HTERT RPE-1 (cell line): ENCODE measurements around the gene ROR2.
"Not testable (repeated sequence)": the region's sequence is repeated elsewhere in the genome, so short reads cannot be mapped to it uniquely, and the experiment has no call there.

Experiments
- in situ Hi-C: fragments of 300-500 bp; cut with MboI; formaldehyde crosslinking; loops from 4 replicates; pipeline ENCODE4 v1.14.3; 2020; ENCODE audit warnings: low sequenced_read_pairs

ROR2 gene

DNA sequence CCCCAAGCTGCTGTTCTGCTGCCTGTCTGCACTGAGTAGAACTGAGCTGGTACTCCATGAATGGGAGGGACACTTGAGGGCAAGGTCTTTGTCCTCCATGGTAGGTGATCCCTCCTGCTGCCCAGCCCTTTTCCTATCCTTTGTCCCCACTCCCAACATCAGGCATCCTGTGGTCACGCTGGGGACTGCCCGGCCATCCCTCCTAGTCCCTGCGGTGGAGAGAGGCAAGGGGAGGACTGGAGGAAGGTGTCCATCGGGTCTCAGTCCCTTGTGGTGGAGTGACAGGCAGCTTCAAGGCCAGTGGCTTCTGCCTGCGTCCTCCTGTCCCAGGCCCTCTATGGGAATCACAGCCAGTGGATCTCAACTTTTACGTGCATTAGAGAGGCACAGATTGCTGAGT, 25.9 kb downstream of the ROR2 start:
- in situ Hi-C loops, result no loop called here

DNA sequence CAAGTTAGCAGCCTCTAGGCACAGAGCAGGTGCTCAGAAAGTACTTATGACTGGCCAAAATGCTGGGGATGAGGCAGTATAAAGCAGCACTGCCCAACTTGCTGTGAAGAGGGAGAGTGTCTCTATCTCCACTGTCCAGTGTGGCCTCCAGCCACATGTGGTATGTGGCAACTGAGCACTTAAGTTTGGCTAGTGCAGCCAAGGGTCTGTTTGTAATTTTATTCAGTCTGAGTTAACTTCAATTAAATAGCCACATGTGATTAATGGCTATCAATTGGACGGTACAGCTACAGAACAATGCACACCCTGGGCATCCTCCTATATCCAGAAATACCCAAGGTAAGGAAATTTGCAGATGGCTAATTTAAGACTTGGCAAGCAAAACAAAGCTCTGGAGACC, 26.9 kb downstream of the ROR2 start:
- in situ Hi-C loops, result no loop called here

DNA sequence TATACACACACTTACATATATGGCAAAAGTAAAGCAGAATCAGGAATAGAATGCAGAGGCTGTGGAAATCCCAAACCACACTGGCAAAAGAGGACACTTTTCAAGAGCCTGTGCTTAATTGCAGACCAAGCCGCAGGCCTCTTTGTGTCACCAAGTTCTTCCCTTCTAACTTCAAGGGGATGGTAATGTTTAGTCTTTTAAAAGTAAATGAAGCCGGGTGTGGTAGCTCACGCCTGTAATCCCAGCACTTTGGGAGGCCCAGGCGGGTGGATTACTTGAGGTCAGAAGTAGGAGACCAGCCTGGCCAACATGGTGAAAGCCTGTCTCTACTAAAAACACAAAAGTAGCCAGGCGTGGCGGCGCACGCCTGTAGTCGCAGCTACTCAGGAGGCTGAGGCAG, 28.7 kb downstream of the ROR2 start:
- in situ Hi-C loops, result no loop called here

DNA sequence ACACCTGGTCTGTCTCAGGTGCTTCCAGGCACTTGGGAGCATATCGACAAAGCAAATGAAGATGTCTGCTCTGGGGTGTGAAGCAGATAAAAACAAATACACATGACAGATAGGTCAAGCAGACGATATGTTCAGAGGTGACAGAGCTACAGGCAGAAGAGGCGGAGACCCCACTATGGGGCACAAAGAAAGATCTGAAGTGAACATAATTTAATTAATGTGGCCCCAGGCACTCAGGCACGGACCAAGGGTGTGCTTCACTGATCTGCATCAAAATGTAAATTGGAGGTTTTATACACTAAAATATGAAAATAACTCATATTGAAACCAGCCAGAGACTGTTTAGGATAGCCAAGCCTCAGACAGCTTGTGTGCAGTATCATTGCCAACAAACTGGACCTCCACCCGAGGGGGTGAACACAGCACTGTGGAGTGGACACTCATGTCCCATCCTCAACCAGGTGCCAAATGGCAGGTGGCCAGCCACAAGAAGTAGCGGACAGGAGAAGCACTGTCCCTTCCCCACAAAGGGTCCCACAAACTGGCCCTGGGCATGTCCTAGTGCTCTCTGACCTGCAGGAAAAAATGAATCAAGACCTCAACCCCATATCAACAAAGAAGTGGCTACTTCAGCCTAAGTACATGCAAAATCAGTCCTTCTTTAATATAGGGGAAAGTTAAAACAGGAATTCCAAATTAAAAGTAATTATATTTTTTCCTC, 29.2 kb downstream of the ROR2 start:
- in situ Hi-C loops, result no loop called here

DNA sequence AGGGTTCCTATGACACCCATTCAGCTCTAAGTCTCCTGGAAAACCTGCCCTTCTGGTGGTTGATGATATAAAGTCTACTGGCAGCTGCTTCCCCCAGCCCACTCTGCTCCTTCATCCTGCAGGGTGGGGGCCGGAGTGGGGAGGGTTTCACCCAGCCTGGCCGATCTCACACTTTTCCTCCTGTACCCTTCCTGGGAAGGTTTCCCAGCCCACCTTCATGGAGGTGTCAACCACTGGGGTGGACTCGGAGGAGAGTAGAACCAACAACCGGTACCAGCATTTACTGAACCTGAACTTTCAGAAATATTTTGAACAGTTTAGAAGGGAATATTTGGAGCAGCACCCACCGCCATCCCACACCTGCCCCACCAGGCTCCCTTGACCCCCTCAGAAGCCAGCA, 30.4 kb downstream of the ROR2 start:
- in situ Hi-C loops, result no loop called here

DNA sequence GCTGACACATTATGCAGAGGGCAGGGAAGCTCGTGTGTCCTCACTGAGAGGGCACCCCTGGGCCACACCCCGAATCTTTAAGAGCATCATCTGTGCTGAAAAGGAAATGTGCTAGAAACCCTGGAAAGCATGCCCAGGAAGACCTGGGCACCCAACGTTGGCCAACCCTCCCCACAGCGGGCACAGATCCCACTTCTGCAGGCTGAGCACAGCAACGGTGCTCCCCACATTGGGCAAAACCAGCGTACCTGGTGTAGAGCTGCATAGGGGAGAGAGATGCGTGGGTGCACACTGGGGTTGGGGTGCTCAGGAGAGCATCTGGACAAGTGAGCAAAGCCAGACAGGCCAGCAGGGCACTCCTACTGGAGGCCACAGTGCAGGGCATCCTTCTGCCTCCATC, 32.6 kb downstream of the ROR2 start:
- in situ Hi-C loops, result no loop called here

DNA sequence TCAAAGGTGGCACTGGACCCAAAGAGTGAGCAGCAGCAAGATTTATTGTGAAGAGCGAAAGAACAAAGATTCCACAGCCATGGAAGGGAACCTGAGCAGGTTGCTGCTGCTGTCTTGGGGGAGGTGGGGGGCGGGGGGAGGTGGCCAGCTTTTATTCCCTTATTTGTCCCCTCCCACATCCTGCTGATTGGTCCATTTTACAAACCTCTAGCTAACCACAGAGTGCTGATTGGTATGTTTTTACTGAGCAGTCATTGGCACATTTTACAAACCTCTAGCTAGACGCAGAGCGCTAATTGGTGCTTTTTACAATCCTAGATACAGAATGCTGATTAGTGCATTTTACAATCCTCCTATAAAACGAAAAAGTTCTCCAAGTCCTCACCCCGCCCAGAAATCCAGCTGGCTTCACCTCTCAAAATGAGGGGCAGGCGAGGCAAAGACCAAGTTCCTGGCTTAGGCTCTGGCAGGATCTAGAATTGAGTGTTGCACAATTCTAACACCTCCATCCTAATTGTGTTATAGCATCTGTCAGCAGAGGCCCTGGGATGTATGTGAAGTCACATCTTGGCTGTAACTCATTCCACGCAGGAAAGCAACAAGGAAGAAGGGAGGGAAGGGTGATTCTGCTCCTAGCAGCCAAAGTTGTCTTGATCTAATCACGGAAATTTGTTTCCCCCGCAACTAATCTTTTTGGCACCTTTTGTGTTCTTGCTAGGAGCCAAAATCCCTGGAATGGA, 34.3 kb downstream of the ROR2 start:
- in situ Hi-C loops, result no loop called here

DNA sequence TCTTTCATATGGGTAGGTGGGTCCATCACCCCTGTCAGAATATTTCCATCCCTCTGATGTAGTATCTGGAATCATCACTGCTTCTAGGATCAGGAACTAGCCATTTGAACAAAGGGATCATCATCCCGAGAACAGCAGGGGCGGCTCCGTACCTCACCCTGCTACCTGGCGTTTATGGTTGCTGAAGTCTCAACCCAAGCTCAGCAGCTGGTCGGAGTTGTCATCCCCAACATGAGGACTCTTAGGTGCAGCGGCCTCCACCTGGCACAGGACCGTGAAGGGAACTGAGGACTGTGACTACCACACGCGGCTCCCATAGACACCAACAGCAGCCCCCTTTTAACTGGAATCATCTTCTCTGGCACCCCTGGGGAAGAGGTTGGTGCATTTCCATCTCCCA, 35.1 kb downstream of the ROR2 start:
- in situ Hi-C loops, result no loop called here

DNA sequence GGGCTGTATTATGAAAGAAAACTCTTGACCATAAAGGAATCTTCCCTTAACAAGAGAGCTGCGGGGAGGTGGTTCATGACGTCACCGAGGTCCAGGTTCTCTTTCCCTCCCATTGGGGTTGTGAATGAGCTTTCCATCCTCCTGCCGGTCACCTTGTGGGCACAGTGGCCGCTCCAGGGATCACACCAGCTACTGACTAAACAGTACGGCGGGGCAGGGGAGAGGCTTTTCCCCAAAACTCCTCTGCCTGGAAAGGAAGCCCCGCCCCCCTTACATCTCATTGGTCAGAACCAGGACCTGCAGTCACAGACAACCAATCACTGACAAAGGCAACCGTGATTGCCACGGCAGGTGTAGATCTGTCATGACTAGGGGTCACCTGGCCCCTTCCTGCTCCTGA, 35.6 kb downstream of the ROR2 start:
- in situ Hi-C loops, result no loop called here

DNA sequence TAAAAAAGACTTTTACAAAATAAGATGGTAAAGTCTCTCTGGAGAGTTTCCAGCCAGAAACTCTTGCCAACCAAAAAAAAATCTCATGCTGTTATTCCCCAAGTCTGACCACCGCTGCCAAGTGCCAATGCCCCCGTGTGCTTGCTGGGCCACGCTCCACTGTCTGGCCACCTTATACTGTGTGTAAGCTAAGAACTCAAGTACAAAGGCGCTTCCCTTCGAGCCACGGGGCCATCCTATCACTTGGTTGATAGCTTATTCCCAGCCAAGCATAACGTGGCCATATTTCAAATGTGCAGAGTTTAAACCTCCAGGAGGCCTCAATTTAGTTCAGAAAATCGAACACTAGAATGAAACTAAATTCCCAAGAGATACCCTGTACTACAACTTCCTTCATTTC, 36.0 kb downstream of the ROR2 start:
- in situ Hi-C loops, result no loop called here

DNA sequence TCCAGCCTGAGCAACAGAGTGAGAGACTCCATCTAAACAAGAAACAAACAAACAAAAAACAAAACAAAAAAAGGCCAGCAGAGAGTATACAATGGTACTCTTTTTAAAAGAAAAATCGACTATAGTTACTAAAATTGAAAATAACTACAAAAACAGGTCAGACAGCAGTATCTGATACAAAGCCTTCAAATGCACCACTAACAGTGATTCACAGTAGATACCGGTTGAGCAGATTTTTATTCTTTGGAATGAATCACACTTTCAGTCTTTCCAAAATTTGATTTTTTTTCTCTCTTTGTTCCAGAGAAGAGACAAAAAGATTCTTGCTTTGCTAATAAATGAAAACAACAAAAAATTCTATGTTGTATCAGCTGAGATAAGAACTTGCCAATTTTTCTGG, 36.9 kb downstream of the ROR2 start:
- in situ Hi-C loops, result no loop called here

DNA sequence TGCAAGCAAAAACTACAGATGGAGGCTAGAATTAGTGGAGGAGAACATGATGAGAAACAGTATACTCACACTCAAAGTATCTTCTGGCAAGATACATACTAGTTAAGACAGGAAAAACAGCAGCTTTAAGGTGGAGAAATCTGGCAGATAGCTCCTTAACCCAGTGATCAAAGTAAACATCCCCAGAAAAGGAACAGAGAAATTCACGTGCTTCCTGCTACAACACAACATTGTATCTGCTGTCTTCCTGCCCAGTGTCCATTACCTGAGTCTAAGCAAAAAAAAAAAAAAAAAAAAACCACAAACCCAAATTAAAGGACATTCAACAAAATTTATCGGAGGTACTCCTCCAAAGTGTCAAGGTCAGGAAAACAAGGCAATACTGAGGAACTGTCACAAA, 38.4 kb downstream of the ROR2 start:
- in situ Hi-C loops, result no loop called here

DNA sequence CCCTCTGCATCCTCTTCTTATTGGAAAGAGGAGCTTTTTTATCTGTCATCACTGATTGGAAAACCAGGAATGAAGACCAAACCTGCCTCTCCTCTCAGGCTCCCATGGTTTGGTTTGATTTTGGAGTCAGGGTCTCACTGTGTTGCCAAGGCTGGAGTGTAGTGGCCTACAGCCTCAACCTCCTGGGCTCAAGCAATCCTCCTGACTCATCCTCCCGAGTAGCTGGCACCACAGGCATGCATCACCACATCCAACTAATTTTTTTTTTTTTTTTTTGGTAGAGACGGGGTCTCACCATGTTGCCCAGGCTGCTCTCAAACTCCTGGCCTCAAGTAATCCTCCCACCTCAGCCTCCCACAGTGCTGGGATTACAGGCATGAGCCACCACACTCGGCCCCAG, 40.8 kb downstream of the ROR2 start:
- in situ Hi-C loops, result not testable (repeated sequence)

DNA sequence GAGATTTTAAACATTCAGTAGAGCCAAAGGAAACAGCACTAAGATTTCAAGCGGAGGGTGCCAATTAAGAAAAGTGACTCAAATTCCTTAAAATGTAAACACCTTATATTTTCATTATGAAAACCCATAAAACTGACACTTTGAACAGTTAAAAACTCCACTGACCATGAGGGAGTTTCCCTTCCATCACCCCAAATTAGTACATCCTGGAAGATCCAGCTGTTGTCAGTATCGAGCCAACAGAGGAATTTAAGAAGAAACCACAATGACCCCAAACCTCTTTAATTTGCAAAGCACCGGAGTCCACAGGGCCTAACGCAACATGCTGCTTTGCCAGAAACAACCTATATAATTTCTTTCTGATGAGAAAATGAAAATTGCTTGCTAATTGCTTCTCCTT, 41.3 kb downstream of the ROR2 start:
- in situ Hi-C loops, result no loop called here

DNA sequence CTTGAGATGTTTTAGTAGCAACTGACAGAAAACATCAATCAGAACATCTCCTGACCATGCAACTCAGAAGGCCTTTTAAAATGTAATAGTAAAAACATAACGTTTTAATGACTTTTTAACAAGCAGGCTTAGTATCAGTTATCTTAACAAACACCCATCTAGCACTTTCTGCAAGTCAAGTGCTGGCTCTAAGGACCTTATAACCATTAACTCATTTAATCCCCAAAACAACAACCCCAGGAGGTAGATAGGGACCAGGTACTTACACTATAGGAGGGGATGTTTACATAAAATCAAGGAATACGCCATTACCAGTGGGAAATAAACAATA, 41.8 kb downstream of the ROR2 start:
- in situ Hi-C loops, result no loop called here

DNA sequence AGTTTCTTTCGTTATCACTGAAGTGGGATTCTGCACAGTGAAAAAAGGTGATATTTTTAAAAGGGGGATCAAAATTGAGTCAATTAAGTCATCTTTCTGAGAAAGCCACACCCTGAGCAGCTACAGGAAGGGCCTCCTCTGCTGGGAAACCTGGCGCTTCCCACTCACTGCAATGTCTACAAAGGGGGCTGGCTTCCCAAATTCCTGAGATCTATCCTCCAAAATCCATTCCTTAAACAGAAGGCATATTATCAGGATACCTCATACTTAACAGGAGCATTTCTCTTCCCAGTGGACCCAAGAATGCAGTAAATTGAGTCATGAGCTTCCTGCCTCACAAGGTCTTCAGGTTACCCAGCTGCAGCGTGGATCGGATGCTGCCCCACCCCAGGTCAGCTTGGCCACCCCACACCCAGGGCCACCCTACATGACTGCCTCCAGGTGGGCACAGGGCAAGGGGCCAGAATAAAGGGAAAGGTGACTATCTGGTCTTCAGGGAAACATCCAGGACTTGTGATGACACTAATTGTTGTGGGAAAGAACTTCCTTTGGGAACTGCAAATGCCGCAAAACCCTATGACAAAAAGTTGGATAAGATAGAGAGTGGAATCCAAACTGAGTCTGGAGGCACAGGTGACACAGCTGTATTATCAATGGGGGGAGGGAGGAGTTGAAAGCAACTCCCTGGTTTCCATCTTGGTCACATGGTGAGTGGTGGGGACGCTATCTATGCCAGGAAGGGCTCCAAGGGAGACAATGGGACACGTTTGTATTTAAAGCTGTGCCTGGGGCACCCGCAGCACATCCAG, 42.3 kb downstream of the ROR2 start:
- in situ Hi-C loops, result no loop called here

DNA sequence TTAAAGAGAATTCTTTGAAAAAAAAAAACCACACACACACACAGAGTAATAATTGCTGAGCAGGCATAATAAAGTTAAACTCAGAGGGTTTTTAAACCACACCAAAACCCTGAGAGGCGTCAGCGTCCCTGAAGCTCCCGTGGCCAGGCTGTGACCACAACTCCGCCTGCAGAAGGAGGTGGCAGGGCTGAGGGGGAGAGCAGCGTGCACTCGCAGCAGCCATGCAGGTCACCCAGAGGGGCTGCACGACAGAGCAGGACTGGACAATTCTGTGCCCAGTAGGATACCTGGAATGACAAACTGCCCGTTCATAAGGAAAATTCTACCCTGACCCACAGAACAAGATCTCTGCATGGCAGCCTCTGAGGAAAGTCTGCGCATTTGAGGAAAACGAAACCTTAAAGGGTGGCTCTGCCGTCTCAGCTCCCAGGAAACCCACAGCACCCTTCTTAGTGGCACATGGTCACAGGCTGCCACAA, 44.0 kb downstream of the ROR2 start:
- in situ Hi-C loops, result no loop called here

DNA sequence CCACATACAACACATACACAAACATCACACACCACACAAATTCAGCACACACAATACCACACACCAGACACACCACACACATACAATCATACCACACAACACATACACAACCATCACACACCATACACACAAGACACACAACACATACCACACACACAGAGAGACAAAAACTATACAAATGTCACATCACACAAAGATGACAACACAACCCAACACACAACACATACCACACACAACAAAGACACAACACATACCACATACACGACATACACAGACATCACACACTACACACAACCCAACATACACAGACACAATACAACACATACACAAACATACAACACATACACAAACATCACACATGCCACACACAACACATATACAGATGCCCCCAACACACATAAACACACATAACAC, 44.8 kb downstream of the ROR2 start:
- in situ Hi-C loops, result no loop called here

DNA sequence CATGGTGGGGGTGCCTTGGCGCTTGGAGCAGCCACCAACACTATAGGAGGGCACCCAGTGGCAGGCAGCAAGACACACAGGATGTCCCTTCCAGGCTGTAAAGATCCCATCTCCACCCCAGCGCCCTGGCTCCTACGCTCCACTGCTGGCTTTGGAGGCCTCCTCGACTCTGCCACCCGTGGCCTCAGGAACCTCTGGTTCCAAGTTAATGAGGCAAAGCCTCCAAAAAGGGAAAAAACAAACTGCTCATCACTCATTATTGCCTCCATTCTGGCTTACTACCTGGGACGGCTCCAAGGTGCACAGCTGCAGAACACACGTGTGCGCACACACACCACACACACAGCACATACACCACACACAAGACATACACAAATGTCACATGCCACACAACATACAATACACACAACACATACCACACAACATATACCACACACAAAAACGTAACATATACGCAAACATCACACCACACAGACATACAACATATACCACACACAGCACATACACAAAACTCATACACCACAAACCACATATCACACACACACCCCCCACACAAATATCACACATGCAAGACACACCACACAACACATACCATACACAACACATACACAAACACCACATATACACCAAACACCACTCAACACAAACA, 45.3 kb downstream of the ROR2 start:
- in situ Hi-C loops, result no loop called here

DNA sequence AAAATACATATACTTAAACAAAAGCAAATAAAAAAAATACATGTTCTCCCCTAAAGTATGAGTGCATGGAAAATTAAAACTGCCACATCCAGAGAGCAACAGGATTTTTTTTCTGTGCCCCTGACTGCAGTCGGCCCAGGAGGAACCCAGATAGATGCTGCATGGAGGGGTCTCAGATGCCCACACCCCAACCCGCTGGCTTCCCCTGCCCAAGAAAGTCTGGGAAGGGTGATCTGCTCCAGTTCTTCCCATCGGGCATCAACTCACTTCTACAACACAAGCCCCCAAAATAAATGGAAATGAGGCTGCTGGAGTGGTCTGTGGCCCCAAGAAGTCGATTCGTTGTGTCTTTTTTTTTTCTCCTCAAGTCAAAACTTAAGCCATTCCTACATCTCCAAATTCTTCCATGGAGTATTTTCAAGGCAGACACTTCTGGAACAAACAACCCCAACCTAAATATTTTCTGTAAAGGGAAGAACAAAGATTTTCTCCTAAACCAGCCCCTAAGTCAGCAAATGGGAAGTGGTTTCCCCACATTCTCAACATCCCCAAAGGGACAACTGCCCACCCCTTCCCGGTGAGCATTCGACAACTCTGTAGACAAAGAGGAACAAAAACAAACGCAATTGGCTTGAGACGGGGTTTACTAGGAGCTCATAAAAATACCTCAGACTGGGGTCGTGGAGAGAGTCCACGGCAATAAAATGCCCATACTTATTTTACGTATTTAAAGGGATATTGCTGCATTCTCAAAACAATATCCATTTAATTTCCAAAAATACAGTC, 46.7 kb downstream of the ROR2 start:
- in situ Hi-C loops, result no loop called here
